IMR-90 (cell line): Measurements from ENCODE around the gene EMX1. TPM values are rescaled to one million over a fixed set of nuclear protein-coding genes. Genes with fewer than 3 reads are reported as not detected.

ENCODE experiments used
- ATAC-seq: fragments of 200-7000 bp; cut with Tn5 transposase; 2 replicates; pipeline ENCODE4 v1.9.1; 2020; ENCODE audit warnings: low read depth, mild to moderate bottlenecking, moderate library complexity
- BruUV-seq: library from RNA; stranded (reverse); fragments of 400-500 nt; replicated peaks from 2 replicates; lab custom pipeline; 2021; lab: Mats Ljungman, UMichigan
- CTCF ChIA-PET: fragments of 300-600 bp; formaldehyde crosslinking; extraction: SDS; loops from one replicate; lab custom pipeline; 2021; ENCODE audit warnings: antibody characterized with exemption; lab: Yijun Ruan, JAX
- POLR2A ChIA-PET: fragments of 300-600 bp; sonication (Branson Sonifier 250); formaldehyde crosslinking; loops from one replicate; lab custom pipeline; 2022; ENCODE audit warnings: antibody characterized with exemption; ENCODE audit not compliant: unreplicated experiment; lab: Charles Lee
- DNase-seq: peaks from one replicate; pipeline ENCODE4 v3.0.0; 2013
- H2AFZ ChIP-seq: replicated peaks from 2 replicates; pipeline ENCODE3; 2013; ENCODE audit warnings: low read length, mild to moderate bottlenecking; ENCODE audit not compliant: poor library complexity
- H2AK5ac ChIP-seq: 2 replicates; pipeline ENCODE4 v1.6.1; 2013; ENCODE audit warnings: low read depth, low read length, inconsistent platforms
- H2AK9ac ChIP-seq: replicated peaks from 2 replicates; pipeline ENCODE3; 2013; ENCODE audit warnings: mild to moderate bottlenecking, low read depth, low read length, moderate library complexity; ENCODE audit not compliant: poor library complexity
- H2BK120ac ChIP-seq: 2 replicates; pipeline ENCODE4 v1.6.1; 2013; ENCODE audit warnings: low read depth, low read length, inconsistent platforms
- H2BK15ac ChIP-seq: 3 replicates; pipeline ENCODE4 v1.6.1; 2013; ENCODE audit warnings: low read depth, low read length, inconsistent platforms
- H2BK20ac ChIP-seq: 2 replicates; pipeline ENCODE4 v1.6.1; 2013; ENCODE audit warnings: low read depth, mild to moderate bottlenecking, inconsistent platforms, low read length, moderate library complexity
- H2BK5ac ChIP-seq: 2 replicates; pipeline ENCODE4 v1.6.1; 2013; ENCODE audit warnings: mild to moderate bottlenecking, low read depth, low read length, inconsistent platforms; ENCODE audit not compliant: poor library complexity, severe bottlenecking
- H3K14ac ChIP-seq: replicated peaks from 2 replicates; pipeline ENCODE4 v1.6.1; 2013; ENCODE audit warnings: low read depth, low read length, inconsistent platforms
- H3K18ac ChIP-seq: 2 replicates; pipeline ENCODE4 v1.6.1; 2013; ENCODE audit warnings: low read depth, low read length, control low read depth
- H3K23ac ChIP-seq: 2 replicates; pipeline ENCODE4 v1.6.1; 2013; ENCODE audit warnings: low read depth, low read length, inconsistent platforms
- H3K27ac ChIP-seq: 2 replicates; pipeline ENCODE4 v1.5.1; 2013; ENCODE audit warnings: mild to moderate bottlenecking, control low read depth, low read length; ENCODE audit not compliant: insufficient read depth
- H3K27me3 ChIP-seq: 2 replicates; pipeline ENCODE4 v1.6.1; 2013; ENCODE audit warnings: low read length; ENCODE audit not compliant: control insufficient read depth, insufficient read depth
- H3K36me3 ChIP-seq: 2 replicates; pipeline ENCODE4 v1.6.1; 2013; ENCODE audit warnings: low read length, mixed read lengths; ENCODE audit not compliant: control insufficient read depth, insufficient read depth
- H3K4ac ChIP-seq: 2 replicates; pipeline ENCODE4 v1.6.1; 2013; ENCODE audit warnings: low read depth, low read length, inconsistent platforms
- H3K4me1 ChIP-seq: 2 replicates; pipeline ENCODE4 v1.6.1; 2013; ENCODE audit warnings: low read length, mixed read lengths; ENCODE audit not compliant: control insufficient read depth, insufficient read depth
- H3K4me2 ChIP-seq: 2 replicates; pipeline ENCODE4 v1.6.1; 2013; ENCODE audit warnings: low read depth, mild to moderate bottlenecking, control low read depth, low read length, moderate library complexity
- H3K4me3 ChIP-seq: 2 replicates; pipeline ENCODE4 v1.5.1; 2013; ENCODE audit warnings: low read depth, mild to moderate bottlenecking, control low read depth, low read length, moderate library complexity; ENCODE audit not compliant: insufficient read depth
- H3K56ac ChIP-seq: 2 replicates; pipeline ENCODE4 v1.6.1; 2013; ENCODE audit warnings: low read length, inconsistent platforms; ENCODE audit not compliant: insufficient read depth; ENCODE audit errors: extremely low read depth
- H3K79me1 ChIP-seq, 2 experiments: 2 replicates each; pipeline ENCODE4 v1.6.1; 2013; ENCODE audit warnings: low read length in 2 of 2, inconsistent platforms in 1 of 2, low read depth in 1 of 2
- H3K9ac ChIP-seq: 2 replicates; pipeline ENCODE4 v1.6.1; 2013; ENCODE audit warnings: low read depth, low read length, control low read depth
- H3K9me1 ChIP-seq: 2 replicates; pipeline ENCODE4 v1.6.1; 2013; ENCODE audit warnings: low read length, inconsistent platforms; ENCODE audit not compliant: insufficient read depth
- H3K9me3 ChIP-seq: 2 replicates; pipeline ENCODE4 v1.6.1; 2013; ENCODE audit warnings: low read length; ENCODE audit not compliant: control insufficient read depth, insufficient read depth
- H4K20me1 ChIP-seq: 2 replicates; pipeline ENCODE4 v1.6.1; 2013; ENCODE audit warnings: low read length, inconsistent platforms; ENCODE audit not compliant: insufficient read depth
- H4K5ac ChIP-seq: 2 replicates; pipeline ENCODE4 v1.6.1; 2013; ENCODE audit warnings: mild to moderate bottlenecking, low read depth, low read length, control low read depth
- H4K8ac ChIP-seq, 2 experiments: 2 replicates each; pipeline ENCODE4 v1.6.1; 2013; ENCODE audit warnings: low read depth in 2 of 2, low read length in 2 of 2, control low read depth in 1 of 2, inconsistent platforms in 1 of 2
- H4K91ac ChIP-seq: 2 replicates; pipeline ENCODE4 v1.6.1; 2013; ENCODE audit warnings: low read depth, low read length, inconsistent platforms; ENCODE audit not compliant: insufficient read depth
- BHLHE40 ChIP-seq: fragments of 150-350 bp; IDR thresholded peaks from 2 replicates; pipeline ENCODE4 v1.6.1; 2016; ENCODE audit warnings: mild to moderate bottlenecking, low read depth, low read length
- CEBPB ChIP-seq: IDR thresholded peaks from 2 replicates; pipeline ENCODE4 v1.6.1; 2012; ENCODE audit warnings: low read depth, low read length, improper control_type of control experiment
- CHD1 ChIP-seq: IDR thresholded peaks from 2 replicates; pipeline ENCODE4 v1.6.1; 2012; ENCODE audit warnings: low read depth, low read length, improper control_type of control experiment
- CTCF ChIP-seq: conservative IDR thresholded peaks from 2 replicates; pipeline ENCODE4 v1.5.1; 2012; ENCODE audit warnings: mild to moderate bottlenecking, low read depth, low read length, improper control_type of control experiment
- ELK1 ChIP-seq: fragments of 150-350 bp; IDR thresholded peaks from 2 replicates; pipeline ENCODE4 v1.6.1; 2016; ENCODE audit warnings: low read depth, mild to moderate bottlenecking, low read length, moderate library complexity, borderline replicate concordance
- FOS ChIP-seq: fragments of 150-350 bp; IDR thresholded peaks from 2 replicates; pipeline ENCODE4 v1.6.1; 2016; ENCODE audit warnings: low read depth, low read length
- MAFK ChIP-seq: IDR thresholded peaks from 2 replicates; pipeline ENCODE4 v1.6.1; 2012; ENCODE audit warnings: low read depth, low read length, improper control_type of control experiment
- MAZ ChIP-seq: IDR thresholded peaks from 2 replicates; pipeline ENCODE4 v1.6.1; 2012; ENCODE audit warnings: low read depth, mild to moderate bottlenecking, low read length, improper control_type of control experiment, moderate library complexity, borderline replicate concordance
- MXI1 ChIP-seq: IDR thresholded peaks from 2 replicates; pipeline ENCODE4 v1.6.1; 2012; ENCODE audit warnings: low read depth, mild to moderate bottlenecking, low read length, moderate library complexity, borderline replicate concordance
- NFE2L2 ChIP-seq: fragments of 150-350 bp; IDR thresholded peaks from 2 replicates; pipeline ENCODE4 v1.6.1; 2016; ENCODE audit warnings: low read depth, mild to moderate bottlenecking, low read length
- POLR2A ChIP-seq: IDR thresholded peaks from 2 replicates; pipeline ENCODE4 v1.6.1; 2012; ENCODE audit warnings: mild to moderate bottlenecking, low read depth, low read length
- RAD21 ChIP-seq: IDR thresholded peaks from 2 replicates; pipeline ENCODE4 v1.6.1; 2012; ENCODE audit warnings: low read length, improper control_type of control experiment
- RCOR1 ChIP-seq: IDR thresholded peaks from 2 replicates; pipeline ENCODE4 v1.6.1; 2012; ENCODE audit warnings: mild to moderate bottlenecking, low read length, improper control_type of control experiment; ENCODE audit not compliant: insufficient replicate concordance
- RFX5 ChIP-seq: IDR thresholded peaks from 2 replicates; pipeline ENCODE4 v1.8.0; 2012; ENCODE audit warnings: low read depth, mild to moderate bottlenecking, low read length, moderate library complexity
- SMC3 ChIP-seq: fragments of 150-350 bp; IDR thresholded peaks from 2 replicates; pipeline ENCODE4 v1.6.1; 2016; ENCODE audit warnings: low read depth, mild to moderate bottlenecking, antibody characterized with exemption, low read length, moderate library complexity
- USF2 ChIP-seq: fragments of 150-350 bp; IDR thresholded peaks from 2 replicates; pipeline ENCODE4 v1.6.1; 2017; ENCODE audit warnings: mild to moderate bottlenecking, antibody characterized with exemption, low read length, low read depth
- WGBS, 2 experiments: methylation state at CpG; one replicate each; pipeline versions ENCODE4 v1.1.5 to v1.1.7; 2013; ENCODE audit warnings: missing lambda C conversion rate in 2 of 2; ENCODE audit not compliant: insufficient read length in 1 of 2; ENCODE audit errors: extremely low coverage in 2 of 2; 5-methylcytosine and 5-hydroxymethylcytosine counted together
- dilution Hi-C: fragments of 300-500 bp; cut with HindIII; formaldehyde crosslinking; loops from one replicate; pipeline ENCODE4 v1.14.3; 2018; ENCODE audit warnings: low sequenced_read_pairs; ENCODE audit not compliant: unreplicated experiment
- in situ Hi-C: fragments of 300-500 bp; cut with MboI; formaldehyde crosslinking; loops from 3 replicates; pipeline ENCODE4 v1.14.3; 2019; ENCODE audit warnings: low sequenced_read_pairs, inconsistent platforms, mixed read lengths
- intact Hi-C: fragments of 100-400 bp; cut with micrococcal nuclease; formaldehyde crosslinking; loops from 2 replicates; pipeline ENCODE4 v1.10.0; 2022
- polyA plus RNA-seq, 3 experiments: library from polyadenylated mRNA; depleted of rRNA; stranded (reverse); fragments of >200 nt; gene quantifications; 2 replicates each; pipeline ENCODE4 v1.2.3, GENCODE V29; 2012; ENCODE audit warnings: low replicate concordance in 1 of 3
- total RNA-seq: library from RNA; depleted of rRNA; stranded (reverse); fragments of >200 nt; gene quantifications from 2 replicates; pipeline ENCODE4 v1.2.3, GENCODE V29; 2012

Gene EMX1
- total and polyA plus RNA-seq, 2 of the 4 experiments (the other 2 are of a cell fraction): not detected

- Histone ChIP-seq H3K4ac (no peak overlapping the region), H3K9me1 (peaks cover 7% of the 10 kb centered on the region; the same call in 1 of the 2 replicates), H3K27me3 (no peaks in the 10 kb centered on the region), H2BK5ac (no peak overlapping the region), H3K4me2 (no peak overlapping the region), H3K23ac (no peak overlapping the region), H2BK20ac (no peak overlapping the region), H2AK9ac (no peak overlapping the region), H2AK5ac (no peak overlapping the region), H3K4me1 (no peaks in the 10 kb centered on the region), H3K9ac (no peak overlapping the region), H3K79me1 (no peaks in the 10 kb centered on the region), H2AFZ (no peak overlapping the region), H3K36me3 (no peaks in the 10 kb centered on the region), H3K27ac (no peak overlapping the region), H4K8ac (no peak overlapping the region), H4K91ac (no peak overlapping the region), H4K5ac (no peak overlapping the region), H3K9me3 (no peaks in the 10 kb centered on the region), H4K20me1 (no peaks in the 10 kb centered on the region), H3K4me3 (no peak overlapping the region), H3K14ac (no peak overlapping the region), H2BK15ac (no peak overlapping the region), H3K18ac (no peak overlapping the region), H2BK120ac (no peak overlapping the region), H3K56ac (no peak overlapping the region)
- CTCF ChIA-PET: no interaction called here
- in situ Hi-C loops (loop anchor here (5.0 kb wide), 1 partner anchor 79 kb away; no protein-coding TSS in a partner anchor), dilution Hi-C loops (no loop called here), intact Hi-C loops (no loop called here)
- WGBS, 2 experiments: no CpG with 5 or more reads among the region's 7 CpGs
- no TSS peak for BruUV-seq
- no peak for TF ChIP-seq MAZ
- TF ChIP-seq RCOR1: no peak
- no peak for TF ChIP-seq SMC3
- no peak for TF ChIP-seq CTCF
- TF ChIP-seq ELK1: no peak
- no peak for TF ChIP-seq NFE2L2
- TF ChIP-seq MAFK: no peak
- no peak for TF ChIP-seq FOS
- no peak for TF ChIP-seq BHLHE40
- TF ChIP-seq MXI1: no peak
- TF ChIP-seq RFX5: no peak
- TF ChIP-seq RAD21: no peak
- no peak for TF ChIP-seq USF2
- TF ChIP-seq POLR2A: no peak
- TF ChIP-seq CHD1: no peak
- no peak for TF ChIP-seq CEBPB
- DNase-seq (no peak), ATAC-seq (no peak)
- POLR2A ChIA-PET: no interaction called here
Measured at GRCh38 chr2:72971036-72971435, 53.7 kb downstream of the EMX1 start.
